T-helper 2 cell treated with Interferon-gamma antibody and Interleukin-4, amounts not matched to agents 5 μg/mL and 100 μg/mL, for 36 hours (primary cell): ENCODE measurements around the gene ZP2.
"Not testable (repeated sequence)": the region's sequence is repeated elsewhere in the genome, so short reads cannot be mapped to it uniquely, and the experiment has no call there.

ENCODE experiments used
- DNase-seq: peaks from one replicate; pipeline ENCODE4 v3.0.0; 2021; ENCODE audit warnings: low spot score
- H3K27ac Mint-ChIP-seq: one replicate; pipeline ENCODE4 v1.8.0; 2021; ENCODE audit warnings: mild to moderate bottlenecking, mixed read lengths
- H3K27me3 Mint-ChIP-seq: one replicate; pipeline ENCODE4 v1.8.0; 2021; ENCODE audit warnings: low read depth, mixed read lengths
- H3K36me3 Mint-ChIP-seq: one replicate; pipeline ENCODE4 v1.8.0; 2021; ENCODE audit warnings: low read depth, mixed read lengths
- H3K4me1 Mint-ChIP-seq: one replicate; pipeline ENCODE4 v1.8.0; 2021; ENCODE audit warnings: low read depth, mixed read lengths
- H3K4me3 Mint-ChIP-seq: one replicate; pipeline ENCODE4 v1.8.0; 2022; ENCODE audit warnings: mild to moderate bottlenecking, moderate library complexity, mixed read lengths
- H3K9me3 Mint-ChIP-seq: one replicate; pipeline ENCODE4 v1.8.0; 2021; ENCODE audit warnings: mixed read lengths

The ZP2 gene

GRCh38 chr16:21158208-21159110 is 52.9 kb downstream of the ZP2 start, which contains the start of gene LDAF1:
LDAF1 (plus strand) TSS chr16:21158674; CDS start chr16:21161183, 2,509 bp downstream.
- Mint-ChIP-seq H3K9me3 (no peaks in the 10 kb centered on the region), H3K27ac (peak within 1 kb of the TSS; percentile 72), H3K27me3 (no peaks in the 10 kb centered on the region), H3K4me1 (peaks cover 19% of the 10 kb centered on the region), H3K4me3 (peak within 1 kb of the TSS; percentile 95), H3K36me3 (peaks cover 8% of the 10 kb centered on the region)
- DNase-seq, result peak; percentile 80

- no peak overlapping the region for H3K27ac Mint-ChIP-seq
- no peaks in the 10 kb centered on the region for H3K27me3 Mint-ChIP-seq
- peaks cover 2% of the 10 kb centered on the region for H3K36me3 Mint-ChIP-seq
- H3K4me3 Mint-ChIP-seq, result peak overlapping the region; percentile 95
- DNase-seq, result no peak
- peaks cover 17% of the 10 kb centered on the region for H3K4me1 Mint-ChIP-seq
- H3K9me3 Mint-ChIP-seq, result no peaks in the 10 kb centered on the region
Observed at GRCh38 chr16:21157632-21158031, 53.7 kb downstream of the ZP2 start.

- no peak for DNase-seq
- no peak overlapping the region for H3K27ac Mint-ChIP-seq
- H3K4me3 Mint-ChIP-seq, result no peak overlapping the region
- no peaks in the 10 kb centered on the region for H3K27me3 Mint-ChIP-seq
- H3K36me3 Mint-ChIP-seq, result no peaks in the 10 kb centered on the region
- peaks cover 17% of the 10 kb centered on the region for H3K4me1 Mint-ChIP-seq
- no peaks in the 10 kb centered on the region for H3K9me3 Mint-ChIP-seq
Observed at GRCh38 chr16:21156767-21157467, 54.5 kb downstream of the ZP2 start.

- H3K4me1 Mint-ChIP-seq, result peaks cover 17% of the 10 kb centered on the region
- DNase-seq, H3K27me3 Mint-ChIP-seq, H3K9me3 Mint-ChIP-seq, H3K27ac Mint-ChIP-seq, H3K4me3 Mint-ChIP-seq, H3K36me3 Mint-ChIP-seq: not testable (repeated sequence)
Observed at GRCh38 chr16:21156011-21156410, 55.4 kb downstream of the ZP2 start.

- H3K4me1 Mint-ChIP-seq, H3K9me3 Mint-ChIP-seq, DNase-seq, H3K27ac Mint-ChIP-seq, H3K4me3 Mint-ChIP-seq, H3K36me3 Mint-ChIP-seq: not testable (repeated sequence)
- peaks cover 12% of the 10 kb centered on the region for H3K27me3 Mint-ChIP-seq
Observed at GRCh38 chr16:21153124-21153729, 58.1 kb downstream of the ZP2 start.

- not testable (repeated sequence) for H3K9me3 Mint-ChIP-seq, H3K4me1 Mint-ChIP-seq, DNase-seq, H3K36me3 Mint-ChIP-seq, H3K4me3 Mint-ChIP-seq, H3K27ac Mint-ChIP-seq
- peaks cover 12% of the 10 kb centered on the region for H3K27me3 Mint-ChIP-seq
Observed at GRCh38 chr16:21152160-21153030, 59.0 kb downstream of the ZP2 start.

GRCh38 chr16:21150375-21151001 is 60.9 kb downstream of the ZP2 start, which contains the start of gene DNAH3:
DNAH3 (minus strand) TSS chr16:21150846; CDS start chr16:21150319, 527 bp downstream.
- H3K4me3 Mint-ChIP-seq, result no peak within 1 kb of the TSS
- peaks cover 12% of the 10 kb centered on the region for H3K27me3 Mint-ChIP-seq
- H3K4me1 Mint-ChIP-seq, result no peaks in the 10 kb centered on the region
- H3K27ac Mint-ChIP-seq, result no peak within 1 kb of the TSS
- no peak for DNase-seq
- H3K36me3 Mint-ChIP-seq, result no peaks in the 10 kb centered on the region
- H3K9me3 Mint-ChIP-seq, result no peaks in the 10 kb centered on the region
